ENCODE data around the gene MKNK2. TPM values are rescaled to one million over a fixed set of nuclear protein-coding genes. Genes with fewer than 3 reads are reported as not detected.

MKNK2 gene
- polyA plus RNA-seq, 1 experiment: 31.1 TPM

DNA sequence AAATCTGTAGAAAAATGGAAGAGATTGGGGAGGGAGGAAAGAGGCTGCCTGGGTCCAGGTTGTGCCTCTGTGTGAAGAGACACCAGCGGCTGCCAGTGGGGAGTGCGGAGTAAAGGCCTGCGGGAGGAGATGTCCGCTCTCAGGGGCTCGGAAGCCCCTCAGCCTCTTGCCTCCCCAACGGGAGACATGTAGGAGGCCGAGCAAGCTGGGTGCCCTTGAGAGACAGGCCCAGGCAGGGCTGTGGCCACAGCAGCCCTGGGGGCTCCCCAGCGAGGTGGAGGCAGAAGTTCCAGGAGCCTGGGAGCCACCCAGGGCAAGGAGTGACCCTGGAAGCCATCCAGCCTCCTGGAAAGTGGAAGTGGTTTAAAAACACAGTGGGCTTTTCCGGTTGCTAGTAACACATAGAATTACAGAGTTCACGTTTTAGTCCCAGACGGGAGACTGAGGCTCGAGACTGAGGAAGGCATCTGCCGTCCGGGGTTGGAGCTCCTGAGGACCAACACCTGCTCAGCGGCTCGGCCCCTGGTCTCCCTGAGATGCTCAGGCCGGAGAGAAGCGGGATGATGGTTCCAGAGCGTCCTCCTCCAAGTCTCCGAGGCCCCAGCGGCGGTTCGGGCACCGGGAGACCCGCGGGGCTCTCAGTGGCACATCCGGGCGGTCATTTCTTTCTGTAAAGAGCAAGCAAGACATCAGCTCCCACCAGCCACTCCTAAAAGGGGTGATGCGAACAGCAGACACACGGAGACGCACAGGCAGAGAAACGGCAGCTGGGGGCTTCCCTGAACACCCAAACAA is 21.9 kb upstream of the MKNK2 start:
- TF ChIP-seq, protein P1, sequence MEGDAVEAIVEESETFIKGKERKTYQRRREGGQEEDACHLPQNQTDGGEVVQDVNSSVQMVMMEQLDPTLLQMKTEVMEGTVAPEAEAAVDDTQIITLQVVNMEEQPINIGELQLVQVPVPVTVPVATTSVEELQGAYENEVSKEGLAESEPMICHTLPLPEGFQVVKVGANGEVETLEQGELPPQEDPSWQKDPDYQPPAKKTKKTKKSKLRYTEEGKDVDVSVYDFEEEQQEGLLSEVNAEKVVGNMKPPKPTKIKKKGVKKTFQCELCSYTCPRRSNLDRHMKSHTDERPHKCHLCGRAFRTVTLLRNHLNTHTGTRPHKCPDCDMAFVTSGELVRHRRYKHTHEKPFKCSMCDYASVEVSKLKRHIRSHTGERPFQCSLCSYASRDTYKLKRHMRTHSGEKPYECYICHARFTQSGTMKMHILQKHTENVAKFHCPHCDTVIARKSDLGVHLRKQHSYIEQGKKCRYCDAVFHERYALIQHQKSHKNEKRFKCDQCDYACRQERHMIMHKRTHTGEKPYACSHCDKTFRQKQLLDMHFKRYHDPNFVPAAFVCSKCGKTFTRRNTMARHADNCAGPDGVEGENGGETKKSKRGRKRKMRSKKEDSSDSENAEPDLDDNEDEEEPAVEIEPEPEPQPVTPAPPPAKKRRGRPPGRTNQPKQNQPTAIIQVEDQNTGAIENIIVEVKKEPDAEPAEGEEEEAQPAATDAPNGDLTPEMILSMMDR (IDR thresholded peaks at IDR 0.05; ENCODE audit: low read depth, low read length): no peak
- H3K27ac ChIP-seq (ENCODE audit: low read depth, low read length): no peak overlapping the region
- H3K27me3 ChIP-seq (ENCODE audit: control insufficient read depth, insufficient read depth, low read length): no peaks in the 10 kb centered on the region
- peaks cover 3% of the 10 kb centered on the region; the same call in 1 of the 2 replicates for H3K9me3 ChIP-seq (ENCODE audit: control insufficient read depth, insufficient read depth, low read length)
- DNase-seq (ENCODE audit: low read depth, low spot score): no peak
- H3K4me3 ChIP-seq (ENCODE audit: low read depth, low read length): no peak overlapping the region
- CTCF ChIA-PET: no interaction called here
- POLR2A ChIA-PET: no interaction called here

DNA sequence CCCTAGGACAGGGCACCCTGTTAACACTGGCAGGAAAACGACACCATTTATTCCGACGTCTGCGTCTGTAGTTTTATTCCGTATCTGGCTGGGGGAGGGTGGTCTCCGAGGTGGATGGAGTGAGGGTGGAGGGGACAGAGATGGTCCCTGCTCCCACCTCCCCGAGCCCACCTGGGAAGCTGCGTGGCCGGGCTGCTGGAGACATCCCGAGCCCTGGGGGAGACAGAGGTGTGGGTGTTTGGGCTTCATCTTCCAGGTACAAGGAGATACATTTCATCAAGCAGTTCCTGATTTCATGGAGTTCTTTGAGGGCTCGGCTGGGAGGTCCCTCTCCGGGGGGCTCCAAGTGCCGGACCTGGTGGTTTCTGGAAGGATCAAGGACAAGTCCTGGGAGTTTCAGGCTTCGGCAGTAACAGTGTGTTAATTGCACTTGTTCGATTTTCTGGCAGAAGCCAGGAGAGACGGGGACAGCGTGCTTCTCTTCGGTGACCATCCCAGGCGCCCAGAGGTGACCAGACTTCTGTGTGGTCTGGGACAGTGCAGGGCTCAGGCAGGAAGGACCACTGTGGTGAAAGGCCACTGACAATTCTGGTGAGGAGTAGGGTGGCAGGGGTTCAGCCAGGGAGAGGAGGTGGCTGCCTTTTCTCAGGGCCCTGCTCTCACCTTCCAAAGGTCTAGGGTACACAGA is 20.1 kb upstream of the MKNK2 start:
- H3K27me3 ChIP-seq (ENCODE audit: control insufficient read depth, insufficient read depth, low read length): no peaks in the 10 kb centered on the region
- H3K27ac ChIP-seq (ENCODE audit: low read depth, low read length): no peak overlapping the region
- TF ChIP-seq, protein P1 (IDR thresholded peaks at IDR 0.05; ENCODE audit: low read depth, low read length): no peak
- H3K9me3 ChIP-seq (ENCODE audit: control insufficient read depth, insufficient read depth, low read length): no peaks in the 10 kb centered on the region; the same call in 1 of the 2 replicates
- CTCF ChIA-PET: interaction anchor here (0.6 to 4.6 kb wide), 5 partner anchors 31 to 562 kb away, joined by 3 to 35 read pairs (median 3); no protein-coding TSS in a partner anchor
- DNase-seq (ENCODE audit: low read depth, low spot score): no peak
- POLR2A ChIA-PET: interaction anchor here (1.0 kb wide), 1 partner anchor 9 kb away, joined by 3 read pairs; no protein-coding TSS in a partner anchor
- no peak overlapping the region for H3K4me3 ChIP-seq (ENCODE audit: low read depth, low read length)

DNA sequence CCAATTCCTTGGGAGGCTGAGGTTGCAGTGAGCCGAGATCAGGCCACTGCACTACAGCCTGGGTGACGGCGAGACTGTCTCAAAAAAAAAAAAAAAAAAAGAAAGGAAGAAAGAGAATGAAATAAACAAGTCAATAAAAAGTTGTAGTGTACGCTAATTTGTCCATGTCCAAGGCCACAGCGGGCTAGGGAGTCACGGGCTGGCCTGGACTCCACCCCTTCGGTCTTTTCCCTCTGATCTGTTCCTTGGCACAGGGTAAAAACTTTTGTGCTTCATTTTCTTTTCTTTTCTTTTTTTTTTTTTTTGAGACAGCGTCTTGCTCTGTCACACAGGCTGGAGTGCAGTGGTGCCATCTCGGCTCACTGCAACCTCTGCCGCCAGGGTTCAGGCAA is 19.4 kb upstream of the MKNK2 start:
- no peaks in the 10 kb centered on the region for H3K27me3 ChIP-seq (ENCODE audit: control insufficient read depth, insufficient read depth, low read length)
- no peak overlapping the region for H3K27ac ChIP-seq (ENCODE audit: low read depth, low read length)
- CTCF ChIA-PET: interaction anchor here (0.6 to 4.6 kb wide), 14 partner anchors 7 to 140 kb away, joined by 3 to 35 read pairs (median 4); no protein-coding TSS in a partner anchor
- H3K4me3 ChIP-seq (ENCODE audit: low read depth, low read length): no peak overlapping the region
- H3K9me3 ChIP-seq (ENCODE audit: control insufficient read depth, insufficient read depth, low read length): no peaks in the 10 kb centered on the region; the same call in 1 of the 2 replicates
- no peak for DNase-seq (ENCODE audit: low read depth, low spot score)
- POLR2A ChIA-PET: interaction anchor here (0.6 kb wide), 1 partner anchor 81 kb away, joined by 3 read pairs; the partner anchor contains the start of gene AP3D1
- TF ChIP-seq, protein P1 (IDR thresholded peaks at IDR 0.05; ENCODE audit: low read depth, low read length): no peak

GRCh38 chr19:2064788-2065524 is 13.9 kb upstream of the MKNK2 start:
- TF ChIP-seq, protein P1 (IDR thresholded peaks at IDR 0.05; ENCODE audit: low read depth, low read length): no peak
- H3K9me3 ChIP-seq (ENCODE audit: control insufficient read depth, insufficient read depth, low read length): no peaks in the 10 kb centered on the region; the same call in 1 of the 2 replicates
- ChIA-PET POLR2A (interaction anchor here (0.5 kb wide), 1 partner anchor 21 kb away, joined by 7 read pairs; no protein-coding TSS in a partner anchor), CTCF (no interaction called here)
- H3K4me3 ChIP-seq (ENCODE audit: low read depth, low read length): no peak overlapping the region
- DNase-seq (ENCODE audit: low read depth, low spot score): no peak
- H3K27ac ChIP-seq (ENCODE audit: low read depth, low read length): no peak overlapping the region
- no peaks in the 10 kb centered on the region for H3K27me3 ChIP-seq (ENCODE audit: control insufficient read depth, insufficient read depth, low read length)
